OCI-LY1 (cell line): ENCODE data around the gene ALLC.

ENCODE experiments used
- EZH2 ChIP-seq: fragments of 200-600 bp; sonication (generic), shearing (Covaris generic); IDR thresholded peaks from 2 replicates; pipeline ENCODE4 v1.8.0; 2017; ENCODE audit warnings: borderline replicate concordance, mixed run types, mild to moderate bottlenecking, antibody characterized with exemption, low read length, moderate library complexity, mixed read lengths
- TF ChIP-seq, protein P1 (sequence below): fragments of 200-600 bp; sonication (generic), shearing (Covaris generic); IDR thresholded peaks from 2 replicates; pipeline ENCODE4 v1.5.1; 2017; ENCODE audit warnings: mild to moderate bottlenecking, antibody characterized with exemption, low read length, moderate library complexity, mixed read lengths

- TF ChIP-seq, protein P1, sequence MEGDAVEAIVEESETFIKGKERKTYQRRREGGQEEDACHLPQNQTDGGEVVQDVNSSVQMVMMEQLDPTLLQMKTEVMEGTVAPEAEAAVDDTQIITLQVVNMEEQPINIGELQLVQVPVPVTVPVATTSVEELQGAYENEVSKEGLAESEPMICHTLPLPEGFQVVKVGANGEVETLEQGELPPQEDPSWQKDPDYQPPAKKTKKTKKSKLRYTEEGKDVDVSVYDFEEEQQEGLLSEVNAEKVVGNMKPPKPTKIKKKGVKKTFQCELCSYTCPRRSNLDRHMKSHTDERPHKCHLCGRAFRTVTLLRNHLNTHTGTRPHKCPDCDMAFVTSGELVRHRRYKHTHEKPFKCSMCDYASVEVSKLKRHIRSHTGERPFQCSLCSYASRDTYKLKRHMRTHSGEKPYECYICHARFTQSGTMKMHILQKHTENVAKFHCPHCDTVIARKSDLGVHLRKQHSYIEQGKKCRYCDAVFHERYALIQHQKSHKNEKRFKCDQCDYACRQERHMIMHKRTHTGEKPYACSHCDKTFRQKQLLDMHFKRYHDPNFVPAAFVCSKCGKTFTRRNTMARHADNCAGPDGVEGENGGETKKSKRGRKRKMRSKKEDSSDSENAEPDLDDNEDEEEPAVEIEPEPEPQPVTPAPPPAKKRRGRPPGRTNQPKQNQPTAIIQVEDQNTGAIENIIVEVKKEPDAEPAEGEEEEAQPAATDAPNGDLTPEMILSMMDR: no peak
- no peak for TF ChIP-seq EZH2
Observed at GRCh38 chr2:3682811-3683210, 24.8 kb downstream of the ALLC start.
